Smooth muscle cell (in vitro differentiated cells): ENCODE results near the gene TOGARAM1. TPM values are rescaled to one million over a fixed set of nuclear protein-coding genes. Genes with fewer than 3 reads are reported as not detected.

Source experiments
- DNase-seq: peaks from one replicate; lab custom pipeline; 2025; ENCODE audit not compliant: unreplicated experiment; lab: John Stamatoyannopoulos, UW
- H2AFZ ChIP-seq: fragments of 200-600 bp; sonication (generic); 2 replicates; pipeline ENCODE4 v1.6.0; 2016; ENCODE audit warnings: antibody characterized with exemption, low read depth, mild to moderate bottlenecking
- H3F3A ChIP-seq: fragments of 200-600 bp; sonication (generic); 2 replicates; pipeline ENCODE4 v1.6.0; 2017; ENCODE audit warnings: antibody characterized with exemption, low read depth
- H3K27ac ChIP-seq: fragments of 200-600 bp; sonication (generic); 2 replicates; pipeline ENCODE4 v1.5.1; 2016; ENCODE audit warnings: low read depth, mild to moderate bottlenecking
- H3K27me3 ChIP-seq: fragments of 200-600 bp; sonication (generic); 2 replicates; pipeline ENCODE4 v1.6.1; 2016; ENCODE audit warnings: low read depth, mild to moderate bottlenecking
- H3K36me3 ChIP-seq: fragments of 200-600 bp; sonication (generic); 2 replicates; pipeline ENCODE4 v1.5.1; 2016; ENCODE audit warnings: low read depth
- H3K4me1 ChIP-seq: fragments of 200-600 bp; sonication (generic); 2 replicates; pipeline ENCODE4 v1.5.1; 2016; ENCODE audit warnings: low read depth
- H3K4me2 ChIP-seq: fragments of 200-600 bp; sonication (generic); 2 replicates; pipeline ENCODE4 v1.6.0; 2016; ENCODE audit warnings: mild to moderate bottlenecking
- H3K4me3 ChIP-seq: fragments of 200-600 bp; sonication (generic); 2 replicates; pipeline ENCODE4 v1.5.1; 2016; ENCODE audit warnings: mild to moderate bottlenecking
- H3K79me2 ChIP-seq: fragments of 200-600 bp; sonication (generic); 2 replicates; pipeline ENCODE4 v1.6.0; 2016; ENCODE audit warnings: low read depth, mild to moderate bottlenecking
- H3K9ac ChIP-seq: fragments of 200-600 bp; sonication (generic); 2 replicates; pipeline ENCODE4 v1.6.0; 2016; ENCODE audit warnings: low read depth
- H3K9me3 ChIP-seq: fragments of 200-600 bp; sonication (generic); replicated peaks from 2 replicates; pipeline ENCODE4 v1.5.1; 2016; ENCODE audit warnings: low read depth
- H4K20me1 ChIP-seq: fragments of 200-600 bp; sonication (generic); 2 replicates; pipeline ENCODE4 v1.6.0; 2016; ENCODE audit warnings: low read depth
- WGBS: methylation state at CpG from one replicate; pipeline ENCODE4 v1.1.7; 2016; ENCODE audit warnings: low lambda C conversion rate; 5-methylcytosine and 5-hydroxymethylcytosine counted together
- polyA plus RNA-seq: library from polyadenylated mRNA; unstranded; fragments of >200 nt; fragmentation: Nextera tagmentation; extraction: Ambion mirVana; gene quantifications from 2 replicates; pipeline ENCODE4 v1.2.1, GENCODE V29; 2016
- total RNA-seq: library from RNA; depleted of rRNA; stranded (reverse); fragments of >200 nt; gene quantifications from 2 replicates; pipeline ENCODE4 v1.2.3, GENCODE V29; 2014
- TF ChIP-seq, protein P1 (sequence below): fragments of 200-600 bp; sonication (generic); IDR thresholded peaks from 2 replicates; pipeline ENCODE4 v1.5.1; 2017; ENCODE audit warnings: borderline replicate concordance, mild to moderate bottlenecking, antibody characterized with exemption; ENCODE audit not compliant: insufficient read depth, poor library complexity, severe bottlenecking

Gene TOGARAM1
- total and polyA plus RNA-seq, 2 experiments from 2014 or later: 9.8 to 22.8 TPM

GRCh38 chr14:45041641-45042040 lies 79.7 kb downstream of the TOGARAM1 start:
- Histone ChIP-seq H3K4me3 (no peak overlapping the region), H3K79me2 (no peaks in the 10 kb centered on the region), H3K4me1 (no peaks in the 10 kb centered on the region), H3K9ac (no peak overlapping the region), H3F3A (no peaks in the 10 kb centered on the region), H3K27me3 (no peaks in the 10 kb centered on the region), H3K4me2 (no peak overlapping the region), H4K20me1 (no peaks in the 10 kb centered on the region), H3K9me3 (no peaks in the 10 kb centered on the region), H2AFZ (no peak overlapping the region), H3K27ac (no peak overlapping the region), H3K36me3 (peaks cover 4% of the 10 kb centered on the region)
- DNase-seq: no peak
- WGBS: 97% methylated on average over 5 of the region's 5 CpGs
- TF ChIP-seq, protein P1, sequence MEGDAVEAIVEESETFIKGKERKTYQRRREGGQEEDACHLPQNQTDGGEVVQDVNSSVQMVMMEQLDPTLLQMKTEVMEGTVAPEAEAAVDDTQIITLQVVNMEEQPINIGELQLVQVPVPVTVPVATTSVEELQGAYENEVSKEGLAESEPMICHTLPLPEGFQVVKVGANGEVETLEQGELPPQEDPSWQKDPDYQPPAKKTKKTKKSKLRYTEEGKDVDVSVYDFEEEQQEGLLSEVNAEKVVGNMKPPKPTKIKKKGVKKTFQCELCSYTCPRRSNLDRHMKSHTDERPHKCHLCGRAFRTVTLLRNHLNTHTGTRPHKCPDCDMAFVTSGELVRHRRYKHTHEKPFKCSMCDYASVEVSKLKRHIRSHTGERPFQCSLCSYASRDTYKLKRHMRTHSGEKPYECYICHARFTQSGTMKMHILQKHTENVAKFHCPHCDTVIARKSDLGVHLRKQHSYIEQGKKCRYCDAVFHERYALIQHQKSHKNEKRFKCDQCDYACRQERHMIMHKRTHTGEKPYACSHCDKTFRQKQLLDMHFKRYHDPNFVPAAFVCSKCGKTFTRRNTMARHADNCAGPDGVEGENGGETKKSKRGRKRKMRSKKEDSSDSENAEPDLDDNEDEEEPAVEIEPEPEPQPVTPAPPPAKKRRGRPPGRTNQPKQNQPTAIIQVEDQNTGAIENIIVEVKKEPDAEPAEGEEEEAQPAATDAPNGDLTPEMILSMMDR: no peak

DNA sequence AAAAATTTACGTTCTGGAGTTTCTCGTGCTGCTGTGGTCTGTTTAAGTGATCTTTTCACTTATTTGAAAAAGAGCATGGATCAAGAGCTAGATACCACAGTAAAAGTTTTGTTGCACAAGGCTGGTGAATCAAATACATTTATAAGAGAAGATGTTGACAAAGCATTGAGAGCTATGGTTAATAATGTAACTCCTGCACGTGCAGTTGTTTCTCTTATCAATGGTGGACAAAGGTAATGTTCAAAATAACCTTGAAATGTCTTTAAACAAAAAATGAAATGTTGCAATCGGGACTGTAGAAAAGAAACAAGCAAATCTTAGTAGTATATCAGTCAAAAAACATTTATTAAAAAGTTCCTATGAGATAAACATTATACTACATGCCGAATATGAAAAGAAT lies 82.6 kb downstream of the TOGARAM1 start:
- Histone ChIP-seq H3K27ac (no peak overlapping the region), H3K4me1 (no peaks in the 10 kb centered on the region), H3K36me3 (peaks cover 4% of the 10 kb centered on the region), H2AFZ (no peak overlapping the region), H3K9ac (no peak overlapping the region), H4K20me1 (no peaks in the 10 kb centered on the region), H3K4me3 (no peak overlapping the region), H3K4me2 (no peak overlapping the region), H3K79me2 (no peaks in the 10 kb centered on the region), H3K9me3 (no peaks in the 10 kb centered on the region), H3K27me3 (no peaks in the 10 kb centered on the region), H3F3A (no peaks in the 10 kb centered on the region)
- no peak for DNase-seq
- TF ChIP-seq, protein P1: no peak
- WGBS: 96% methylated on average over 5 of the region's 5 CpGs

- TF ChIP-seq, protein P1: no peak
- Histone ChIP-seq H3K4me3 (no peak overlapping the region), H4K20me1 (no peaks in the 10 kb centered on the region), H3K27me3 (no peaks in the 10 kb centered on the region), H3K27ac (no peak overlapping the region), H3F3A (no peaks in the 10 kb centered on the region), H3K9ac (no peak overlapping the region), H3K79me2 (no peaks in the 10 kb centered on the region), H3K4me1 (no peaks in the 10 kb centered on the region), H2AFZ (no peak overlapping the region), H3K9me3 (no peaks in the 10 kb centered on the region), H3K4me2 (no peak overlapping the region), H3K36me3 (peaks cover 16% of the 10 kb centered on the region)
- 100% methylated on average over 2 of the region's 2 CpGs for WGBS
- DNase-seq: no peak
These were observed 86.4 kb downstream of the TOGARAM1 start for GRCh38 chr14:45048385-45048784.

DNA sequence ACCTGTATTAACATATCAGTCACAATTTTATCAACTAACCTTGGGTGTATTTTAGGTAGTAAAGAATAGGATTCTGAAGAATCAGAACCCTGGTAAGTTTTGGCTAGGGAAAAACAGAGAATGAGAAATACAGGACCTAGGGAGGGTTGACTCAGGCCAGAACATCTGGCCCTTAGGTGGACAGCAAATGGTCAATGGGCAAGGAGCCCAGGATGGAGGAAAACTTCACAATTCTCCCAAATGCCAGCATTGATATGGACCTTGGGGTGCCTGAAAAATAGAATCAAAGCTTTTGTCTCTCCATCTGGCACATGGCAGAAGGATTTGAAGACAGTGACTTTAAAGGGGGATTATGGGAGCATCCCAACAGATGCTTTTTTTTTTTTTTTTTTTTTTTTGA lies 89.2 kb downstream of the TOGARAM1 start:
- Histone ChIP-seq H3K9ac (no peak overlapping the region), H3K4me1 (no peaks in the 10 kb centered on the region)

More for the DNA sequence above, 89.2 kb downstream of the TOGARAM1 start:
- no peak for DNase-seq
- no peaks in the 10 kb centered on the region for H3K27me3 ChIP-seq
- no peak overlapping the region for H3K4me2 ChIP-seq
- peaks cover 3% of the 10 kb centered on the region for H3K9me3 ChIP-seq
- TF ChIP-seq, protein P1: no peak
- no peak overlapping the region for H2AFZ ChIP-seq
- H3K4me3 ChIP-seq: no peak overlapping the region
- peaks cover 28% of the 10 kb centered on the region for H3K36me3 ChIP-seq
- H3K27ac ChIP-seq: no peak overlapping the region
- no peaks in the 10 kb centered on the region for H4K20me1 ChIP-seq
- H3F3A ChIP-seq: no peaks in the 10 kb centered on the region
- peaks cover 2% of the 10 kb centered on the region for H3K79me2 ChIP-seq
